ENCODE results near the gene SRPRB. TPM values are rescaled to one million over a fixed set of nuclear protein-coding genes. Genes with fewer than 3 reads are reported as not detected.

SRPRB gene
- total and polyA plus RNA-seq, 5 donors, result 16.2 to 47.6 (median 31.1) TPM

DNA sequence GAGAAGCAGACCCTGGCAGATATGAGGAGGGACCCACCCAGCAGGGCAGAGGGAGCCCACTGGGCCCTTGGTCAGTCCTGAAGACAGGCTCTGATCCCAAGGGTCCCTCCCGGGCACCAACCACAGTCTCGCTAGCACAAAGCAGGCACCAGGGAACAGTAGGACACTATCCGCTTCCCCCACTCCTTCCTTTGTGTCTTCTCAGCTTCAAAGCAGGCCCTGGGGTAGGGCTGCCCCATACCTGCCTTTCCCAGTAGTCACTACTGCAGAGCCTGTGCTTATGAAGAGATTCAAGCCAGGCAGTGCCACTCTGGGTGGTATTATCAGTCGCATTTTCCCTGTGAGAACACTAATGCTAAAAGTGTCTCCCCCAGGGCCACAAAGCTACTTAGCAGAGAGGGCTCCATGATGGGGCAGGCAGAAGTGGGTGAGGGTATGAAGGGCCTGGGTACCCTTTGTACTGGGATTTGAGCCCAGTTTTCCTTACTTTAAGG lies 32.7 kb downstream of the SRPRB start:
- no peaks in the 10 kb centered on the region for H3K4me1 ChIP-seq (ENCODE audit: control insufficient read depth, insufficient read depth, low read length)

DNA sequence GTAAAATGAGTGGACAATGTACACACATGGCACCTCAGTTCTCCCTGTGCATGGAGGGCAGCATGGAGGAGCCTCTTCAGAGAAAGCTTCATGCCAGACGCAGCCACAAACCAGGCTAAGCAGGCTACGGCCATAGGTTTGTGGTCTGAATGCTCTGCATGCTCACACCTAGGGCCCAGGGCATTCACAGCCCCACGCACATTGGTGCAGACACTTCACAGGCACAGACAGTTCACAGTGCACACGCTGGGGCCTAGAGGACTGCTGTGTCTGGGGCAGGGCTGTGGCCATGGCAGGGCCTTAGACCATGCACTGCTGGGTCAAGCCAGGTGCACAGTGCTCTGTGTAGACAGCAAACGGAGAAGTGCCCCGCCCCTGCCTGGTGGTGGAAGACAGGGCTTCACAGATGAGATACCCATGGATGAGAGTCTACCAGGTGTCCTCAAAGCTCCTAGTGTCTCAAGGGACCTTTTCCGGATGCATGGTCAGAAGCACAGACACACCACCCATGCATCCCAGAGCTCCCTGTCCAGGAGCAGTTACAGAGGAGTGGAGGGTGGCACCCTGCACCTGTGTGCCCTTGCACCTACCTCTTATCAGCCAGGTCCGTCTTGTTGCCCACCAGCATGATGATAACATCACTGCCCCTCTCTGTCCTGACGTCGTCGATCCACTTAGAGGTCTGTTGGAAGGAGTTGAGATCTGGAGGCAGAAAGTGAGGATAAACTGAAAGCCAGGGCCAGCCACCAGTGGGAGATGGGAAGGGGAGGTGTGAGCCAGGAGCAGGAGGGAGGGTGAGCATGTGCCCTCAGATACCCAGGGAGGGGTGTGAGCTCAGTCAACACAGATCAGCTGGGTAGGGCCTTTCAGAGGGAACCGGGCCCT lies 33.5 kb downstream of the SRPRB start:
- no peak overlapping the region for H3K4me3 ChIP-seq (ENCODE audit: low read length)
- intact Hi-C loops (cut with DNase I), result no loop called here
- ATAC-seq (no peak), DNase-seq (no peak)
- no peaks in the 10 kb centered on the region for H3K27me3 ChIP-seq (ENCODE audit: control insufficient read depth, insufficient read depth)
- 83% methylated on average over 12 of the region's 12 CpGs for whole genome bisulfite sequencing
- no peak overlapping the region for H3K27ac ChIP-seq (ENCODE audit: low read length)
- no peaks in the 10 kb centered on the region for H3K4me1 ChIP-seq (ENCODE audit: control insufficient read depth, insufficient read depth, low read length)
- no peaks in the 10 kb centered on the region for H3K9me3 ChIP-seq (ENCODE audit: control insufficient read depth, low read length)

More for the DNA sequence above, 32.7 kb downstream of the SRPRB start:
- ATAC-seq (no peak), DNase-seq (no peak)
- intact Hi-C loops (cut with DNase I), result no loop called here
- WGBS, result 89% methylated on average over 4 of the region's 4 CpGs
- no peak overlapping the region for H3K4me3 ChIP-seq (ENCODE audit: low read length)
- H3K9me3 ChIP-seq (ENCODE audit: control insufficient read depth, low read length), result no peaks in the 10 kb centered on the region
- H3K27ac ChIP-seq (ENCODE audit: low read length), result no peak overlapping the region
- H3K27me3 ChIP-seq (ENCODE audit: control insufficient read depth, insufficient read depth), result no peaks in the 10 kb centered on the region

GRCh38 chr3:133840055-133840737 lies 34.6 kb downstream of the SRPRB start:
- 93% methylated on average over 9 of the region's 9 CpGs for WGBS
- H3K9me3 ChIP-seq (ENCODE audit: control insufficient read depth, low read length), result no peaks in the 10 kb centered on the region
- ATAC-seq (no peak), DNase-seq (no peak)
- H3K27ac ChIP-seq (ENCODE audit: low read length), result no peak overlapping the region
- intact Hi-C loops (cut with DNase I), result no loop called here
- H3K27me3 ChIP-seq (ENCODE audit: control insufficient read depth, insufficient read depth), result no peaks in the 10 kb centered on the region
- H3K4me3 ChIP-seq (ENCODE audit: low read length), result no peak overlapping the region
- no peaks in the 10 kb centered on the region for H3K4me1 ChIP-seq (ENCODE audit: control insufficient read depth, insufficient read depth, low read length)

- DNase-seq, result no peak
- Histone ChIP-seq H3K27me3 (ENCODE audit: control insufficient read depth, insufficient read depth) (no peaks in the 10 kb centered on the region), H3K9me3 (ENCODE audit: control insufficient read depth, low read length) (no peaks in the 10 kb centered on the region), H3K27ac (ENCODE audit: low read length) (no peak overlapping the region), H3K4me3 (ENCODE audit: low read length) (no peak overlapping the region), H3K4me1 (ENCODE audit: control insufficient read depth, insufficient read depth, low read length) (no peaks in the 10 kb centered on the region)
- intact Hi-C loops (cut with DNase I), result no loop called here
- ATAC-seq, result no peak
- 82% methylated on average over 6 of the region's 6 CpGs for WGBS
These were observed 35.2 kb downstream of the SRPRB start for GRCh38 chr3:133840767-133841166.

GRCh38 chr3:133841196-133841595 lies 35.6 kb downstream of the SRPRB start:
- Histone ChIP-seq H3K4me1 (ENCODE audit: control insufficient read depth, insufficient read depth, low read length) (no peaks in the 10 kb centered on the region), H3K4me3 (ENCODE audit: low read length) (no peak overlapping the region), H3K27ac (ENCODE audit: low read length) (no peak overlapping the region), H3K9me3 (ENCODE audit: control insufficient read depth, low read length) (no peaks in the 10 kb centered on the region), H3K27me3 (ENCODE audit: control insufficient read depth, insufficient read depth) (no peaks in the 10 kb centered on the region)
- DNase-seq (no peak), ATAC-seq (no peak)
- WGBS, result 93% methylated on average over 8 of the region's 8 CpGs
- intact Hi-C loops (cut with DNase I), result no loop called here

DNA sequence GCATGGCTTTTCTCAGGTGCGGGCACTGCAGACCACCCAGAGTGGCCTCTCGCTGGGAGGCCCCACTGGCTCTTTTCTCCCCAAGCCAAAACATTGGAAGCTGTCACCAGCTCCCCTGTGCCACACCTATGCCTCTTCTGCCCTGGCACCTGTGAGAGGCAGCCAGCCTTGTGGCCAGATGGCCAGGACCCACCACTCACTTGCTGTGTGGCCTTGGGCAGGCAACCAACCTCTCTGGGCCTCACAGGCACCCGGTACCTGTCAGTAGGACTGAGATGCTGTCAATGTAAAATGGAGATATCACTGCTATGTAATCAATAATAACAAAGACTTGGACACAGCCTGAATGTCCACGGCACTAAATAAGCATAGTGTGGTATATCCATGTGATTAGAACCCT lies 36.5 kb downstream of the SRPRB start:
- intact Hi-C loops (cut with DNase I), result no loop called here
- 84% methylated on average over 4 of the region's 4 CpGs for WGBS
- ATAC-seq, result no peak
- Histone ChIP-seq H3K27me3 (ENCODE audit: control insufficient read depth, insufficient read depth) (no peaks in the 10 kb centered on the region), H3K4me1 (ENCODE audit: control insufficient read depth, insufficient read depth, low read length) (no peaks in the 10 kb centered on the region), H3K27ac (ENCODE audit: low read length) (no peak overlapping the region), H3K9me3 (ENCODE audit: control insufficient read depth, low read length) (no peaks in the 10 kb centered on the region), H3K4me3 (ENCODE audit: low read length) (no peak overlapping the region)
- DNase-seq, result no peak

GRCh38 chr3:133843634-133844033 lies 38.0 kb downstream of the SRPRB start:
- 63% methylated on average over 7 of the region's 7 CpGs for WGBS
- intact Hi-C loops (cut with DNase I), result no loop called here
- H3K4me3 ChIP-seq (ENCODE audit: low read length), result no peak overlapping the region
- no peak for DNase-seq
- H3K4me1 ChIP-seq (ENCODE audit: control insufficient read depth, insufficient read depth, low read length), result no peaks in the 10 kb centered on the region
- H3K9me3 ChIP-seq (ENCODE audit: control insufficient read depth, low read length), result no peaks in the 10 kb centered on the region
- peak in 1 of 2 donors; percentile 52 for ATAC-seq
- H3K27me3 ChIP-seq (ENCODE audit: control insufficient read depth, insufficient read depth), result no peaks in the 10 kb centered on the region
- no peak overlapping the region for H3K27ac ChIP-seq (ENCODE audit: low read length)

DNA sequence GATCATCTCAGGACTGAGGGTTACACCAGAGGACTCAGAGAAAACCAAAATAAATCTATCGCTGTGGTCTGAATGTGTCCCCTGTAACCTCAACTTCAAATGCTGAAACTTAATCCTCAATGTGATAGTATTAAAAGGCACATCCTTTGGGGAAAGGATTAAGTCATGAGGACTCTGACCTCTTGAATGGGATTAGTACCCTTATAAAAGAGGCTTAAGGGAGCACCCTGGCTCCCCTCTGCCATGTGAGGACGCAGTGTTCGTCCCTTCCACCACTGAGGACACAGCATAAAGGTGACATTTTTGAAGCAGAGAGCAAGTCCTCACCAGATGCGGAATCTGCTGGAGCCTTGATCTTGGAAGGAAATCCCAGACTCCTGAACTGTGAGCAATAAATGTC lies 39.5 kb downstream of the SRPRB start:
- no peaks in the 10 kb centered on the region for H3K4me1 ChIP-seq (ENCODE audit: control insufficient read depth, insufficient read depth, low read length)
- intact Hi-C loops (cut with DNase I), result no loop called here
- H3K4me3 ChIP-seq (ENCODE audit: low read length), result no peak overlapping the region
- ATAC-seq (no peak), DNase-seq (no peak)
- H3K27ac ChIP-seq (ENCODE audit: low read length), result no peak overlapping the region
- WGBS, result 93% methylated on average over 4 of the region's 4 CpGs
- no peaks in the 10 kb centered on the region for H3K27me3 ChIP-seq (ENCODE audit: control insufficient read depth, insufficient read depth)
- no peaks in the 10 kb centered on the region for H3K9me3 ChIP-seq (ENCODE audit: control insufficient read depth, low read length)

- H3K27me3 ChIP-seq (ENCODE audit: control insufficient read depth, insufficient read depth), result no peaks in the 10 kb centered on the region
- intact Hi-C loops (cut with DNase I), result no loop called here
- no peak for DNase-seq
These were observed 43.7 kb downstream of the SRPRB start for GRCh38 chr3:133849346-133849745.

GRCh38 chr3:133850034-133850433 lies 44.4 kb downstream of the SRPRB start:
- Histone ChIP-seq H3K27me3 (ENCODE audit: control insufficient read depth, insufficient read depth) (no peaks in the 10 kb centered on the region), H3K4me1 (ENCODE audit: control insufficient read depth, insufficient read depth, low read length) (peaks cover 6% of the 10 kb centered on the region), H3K4me3 (ENCODE audit: low read length) (no peak overlapping the region), H3K27ac (ENCODE audit: low read length) (no peak overlapping the region), H3K9me3 (ENCODE audit: control insufficient read depth, low read length) (no peaks in the 10 kb centered on the region)
- WGBS, result 91% methylated on average over 1 of the region's 1 CpG
- intact Hi-C loops (cut with DNase I), result no loop called here
- DNase-seq (no peak), ATAC-seq (no peak)

More at GRCh38 chr3:133849346-133849745, 43.7 kb downstream of the SRPRB start:
- peaks cover 5% of the 10 kb centered on the region for H3K4me1 ChIP-seq (ENCODE audit: control insufficient read depth, insufficient read depth, low read length)
- H3K4me3 ChIP-seq (ENCODE audit: low read length), result no peak overlapping the region
- no peak for ATAC-seq
- no peak overlapping the region for H3K27ac ChIP-seq (ENCODE audit: low read length)
- H3K9me3 ChIP-seq (ENCODE audit: control insufficient read depth, low read length), result no peaks in the 10 kb centered on the region

GRCh38 chr3:133851266-133851906 lies 45.8 kb downstream of the SRPRB start:
- intact Hi-C loops (cut with DNase I), result no loop called here

More at GRCh38 chr3:133851266-133851906, 45.8 kb downstream of the SRPRB start:
- Histone ChIP-seq H3K27ac (ENCODE audit: low read length) (no peak overlapping the region), H3K4me1 (ENCODE audit: control insufficient read depth, insufficient read depth, low read length) (peaks cover 6% of the 10 kb centered on the region), H3K9me3 (ENCODE audit: control insufficient read depth, low read length) (no peaks in the 10 kb centered on the region), H3K27me3 (ENCODE audit: control insufficient read depth, insufficient read depth) (no peaks in the 10 kb centered on the region), H3K4me3 (ENCODE audit: low read length) (no peak overlapping the region)
- DNase-seq, result no peak
- ATAC-seq, result no peak
- 48% methylated on average over 5 of the region's 5 CpGs for WGBS

Data from right cardiac atrium (tissue), 5 donors.